SJSA1 (cell line): ENCODE data around the gene TRO. TPM values are rescaled to one million over a fixed set of nuclear protein-coding genes. Genes with fewer than 3 reads are reported as not detected.

Source experiments
- DNase-seq, 2 experiments: peaks; one replicate each; pipeline ENCODE4 v3.0.0-alpha.2; 2015 to 2020; ENCODE audit warnings: low spot score in 2 of 2, low read depth in 1 of 2
- H3K27ac ChIP-seq: fragments of 250-450 bp; sonication (Bioruptor Pico); 2 replicates; pipeline ENCODE4 v1.5.1; 2020; ENCODE audit warnings: mild to moderate bottlenecking, moderate library complexity
- H3K27me3 ChIP-seq: fragments of 250-450 bp; sonication (Bioruptor Pico); replicated peaks from 2 replicates; pipeline ENCODE4 v1.5.1; 2020; ENCODE audit warnings: mild to moderate bottlenecking, moderate library complexity
- H3K36me3 ChIP-seq: fragments of 250-450 bp; sonication (Bioruptor Pico); 2 replicates; pipeline ENCODE4 v1.5.1; 2020; ENCODE audit warnings: mild to moderate bottlenecking
- H3K4me1 ChIP-seq: fragments of 250-450 bp; sonication (Bioruptor Pico); replicated peaks from 2 replicates; pipeline ENCODE4 v1.6.1; 2021; ENCODE audit warnings: mild to moderate bottlenecking
- H3K4me3 ChIP-seq: fragments of 250-450 bp; sonication (Bioruptor Pico); 2 replicates; pipeline ENCODE4 v1.5.1; 2020; ENCODE audit warnings: mild to moderate bottlenecking
- H3K9me3 ChIP-seq: fragments of 250-450 bp; sonication (Bioruptor Pico); replicated peaks from 2 replicates; pipeline ENCODE4 v1.5.1; 2020; ENCODE audit warnings: mild to moderate bottlenecking
- total RNA-seq: library from RNA; depleted of rRNA; stranded (reverse); fragments of >200 nt; shearing (Covaris generic); gene quantifications from 2 replicates; pipeline ENCODE4 v1.2.3, GENCODE V29; 2014; rRNA removed

The TRO gene
- 13.6 and 25.3 TPM in 2 replicates for total RNA-seq

- H3K27ac ChIP-seq = no peak within 1 kb of the TSS
Observed at GRCh38 chrX:54920610-54921426, at the start of gene TRO. TSS of gene TRO (plus strand) at chrX:54920824. CDS start at chrX:54922247, 1,423 bp downstream.

GRCh38 chrX:54885740-54886139, 34.9 kb upstream of the TRO start:
- Histone ChIP-seq H3K27me3 (no peaks in the 10 kb centered on the region), H3K4me3 (no peak overlapping the region), H3K36me3 (no peaks in the 10 kb centered on the region), H3K4me1 (no peaks in the 10 kb centered on the region), H3K9me3 (no peaks in the 10 kb centered on the region), H3K27ac (no peak overlapping the region)
- DNase-seq = no peak

More at GRCh38 chrX:54920610-54921426, at the start of gene TRO:
- H3K4me1 ChIP-seq = no peaks in the 10 kb centered on the region
- no peaks in the 10 kb centered on the region for H3K27me3 ChIP-seq
- H3K36me3 ChIP-seq = no peaks in the 10 kb centered on the region
- no peaks in the 10 kb centered on the region for H3K9me3 ChIP-seq
- DNase-seq = peak in 1 of 2 experiments; percentile 1
- peak within 1 kb of the TSS; percentile 37 for H3K4me3 ChIP-seq

GRCh38 chrX:54891573-54891972, 29.1 kb upstream of the TRO start:
- no peaks in the 10 kb centered on the region for H3K27me3 ChIP-seq
- no peaks in the 10 kb centered on the region for H3K4me1 ChIP-seq
- no peaks in the 10 kb centered on the region for H3K36me3 ChIP-seq
- peak in 1 of 2 experiments; percentile 10 for DNase-seq
- no peaks in the 10 kb centered on the region for H3K9me3 ChIP-seq
- H3K27ac ChIP-seq = no peak overlapping the region
- no peak overlapping the region for H3K4me3 ChIP-seq

- no peaks in the 10 kb centered on the region for H3K36me3 ChIP-seq
- H3K4me3 ChIP-seq = no peak overlapping the region
- H3K4me1 ChIP-seq = no peaks in the 10 kb centered on the region
- DNase-seq = no peak
- H3K27me3 ChIP-seq = no peaks in the 10 kb centered on the region
- no peak overlapping the region for H3K27ac ChIP-seq
- H3K9me3 ChIP-seq = no peaks in the 10 kb centered on the region
Observed at GRCh38 chrX:54894159-54894558, 26.5 kb upstream of the TRO start.

GRCh38 chrX:54909941-54910340, 10.7 kb upstream of the TRO start:
- Histone ChIP-seq H3K27ac (no peak overlapping the region), H3K36me3 (no peaks in the 10 kb centered on the region), H3K4me1 (no peaks in the 10 kb centered on the region), H3K27me3 (no peaks in the 10 kb centered on the region), H3K4me3 (no peak overlapping the region), H3K9me3 (no peaks in the 10 kb centered on the region)
- DNase-seq = no peak

GRCh38 chrX:54921427-54922021, 900 bp downstream of the TRO start:
- Histone ChIP-seq H3K4me3 (peak overlapping the region; percentile 37), H3K36me3 (no peaks in the 10 kb centered on the region), H3K4me1 (no peaks in the 10 kb centered on the region), H3K9me3 (no peaks in the 10 kb centered on the region), H3K27me3 (no peaks in the 10 kb centered on the region), H3K27ac (no peak overlapping the region)
- peak; percentile 3 to 61 for DNase-seq

GRCh38 chrX:54922547-54922946, 1.9 kb downstream of the TRO start:
- Histone ChIP-seq H3K36me3 (no peaks in the 10 kb centered on the region), H3K4me1 (no peaks in the 10 kb centered on the region), H3K27ac (no peak overlapping the region), H3K9me3 (no peaks in the 10 kb centered on the region), H3K4me3 (no peak overlapping the region), H3K27me3 (no peaks in the 10 kb centered on the region)
- no peak for DNase-seq

GRCh38 chrX:54923376-54923775, 2.8 kb downstream of the TRO start:
- H3K4me1 ChIP-seq = no peaks in the 10 kb centered on the region
- no peaks in the 10 kb centered on the region for H3K27me3 ChIP-seq
- no peak for DNase-seq
- no peak overlapping the region for H3K27ac ChIP-seq
- H3K36me3 ChIP-seq = no peaks in the 10 kb centered on the region
- H3K9me3 ChIP-seq = no peaks in the 10 kb centered on the region
- no peak overlapping the region for H3K4me3 ChIP-seq

GRCh38 chrX:54926978-54927377, 6.4 kb downstream of the TRO start:
- Histone ChIP-seq H3K4me1 (no peaks in the 10 kb centered on the region), H3K27ac (no peak overlapping the region), H3K4me3 (no peak overlapping the region), H3K27me3 (no peaks in the 10 kb centered on the region), H3K36me3 (no peaks in the 10 kb centered on the region), H3K9me3 (no peaks in the 10 kb centered on the region)
- no peak for DNase-seq

GRCh38 chrX:54928876-54929275, 8.3 kb downstream of the TRO start:
- Histone ChIP-seq H3K36me3 (no peaks in the 10 kb centered on the region), H3K4me1 (no peaks in the 10 kb centered on the region), H3K4me3 (no peak overlapping the region), H3K9me3 (no peaks in the 10 kb centered on the region), H3K27me3 (no peaks in the 10 kb centered on the region), H3K27ac (no peak overlapping the region)
- no peak for DNase-seq

GRCh38 chrX:54930291-54931049, 9.8 kb downstream of the TRO start:
- DNase-seq = no peak
- no peaks in the 10 kb centered on the region for H3K9me3 ChIP-seq
- no peak overlapping the region for H3K27ac ChIP-seq
- H3K4me3 ChIP-seq = no peak overlapping the region
- H3K4me1 ChIP-seq = no peaks in the 10 kb centered on the region
- no peaks in the 10 kb centered on the region for H3K27me3 ChIP-seq
- H3K36me3 ChIP-seq = no peaks in the 10 kb centered on the region

- DNase-seq = no peak
- H3K36me3 ChIP-seq = no peaks in the 10 kb centered on the region
- H3K4me3 ChIP-seq = no peak overlapping the region
- no peaks in the 10 kb centered on the region for H3K9me3 ChIP-seq
- H3K27ac ChIP-seq = no peak overlapping the region
- H3K4me1 ChIP-seq = no peaks in the 10 kb centered on the region
- no peaks in the 10 kb centered on the region for H3K27me3 ChIP-seq
Observed at GRCh38 chrX:54931107-54931506, 10.5 kb downstream of the TRO start.

GRCh38 chrX:54933150-54933826, 12.7 kb downstream of the TRO start:
- Histone ChIP-seq H3K27me3 (no peaks in the 10 kb centered on the region), H3K27ac (no peak overlapping the region), H3K9me3 (no peaks in the 10 kb centered on the region), H3K4me1 (no peaks in the 10 kb centered on the region), H3K4me3 (no peak overlapping the region), H3K36me3 (no peaks in the 10 kb centered on the region)
- DNase-seq = no peak
